HepG2 (cell line): ENCODE data around the gene CLIP2. TPM values are rescaled to one million over a fixed set of nuclear protein-coding genes. Genes with fewer than 3 reads are reported as not detected.

Source experiments
- ADNP ChIP-seq: sonication (generic); formaldehyde crosslinking; IDR thresholded peaks from 2 replicates; pipeline ENCODE4 v1.4.0; 2020; ENCODE audit warnings: missing genetic modification reagents
- DNMT1 ChIP-seq: sonication (generic); formaldehyde crosslinking; IDR thresholded peaks from 2 replicates; pipeline ENCODE4 v1.5.1; 2020; ENCODE audit warnings: mild to moderate bottlenecking, missing genetic modification reagents
- ETV5 ChIP-seq: IDR thresholded peaks from 2 replicates; pipeline ENCODE4 v1.6.1; 2018; ENCODE audit warnings: missing biosample characterization, missing genetic modification reagents, inconsistent platforms, borderline replicate concordance
- FOXA3 ChIP-seq: IDR thresholded peaks from 2 replicates; pipeline ENCODE4 v1.6.1; 2016; ENCODE audit warnings: missing genetic modification reagents, missing compliant biosample characterization
- GABPB1 ChIP-seq: IDR thresholded peaks from 2 replicates; pipeline ENCODE4 v1.6.1; 2016; ENCODE audit warnings: mild to moderate bottlenecking, missing genetic modification reagents, moderate library complexity, missing compliant biosample characterization
- HNRNPL ChIP-seq: fragments of 200-400 bp; formaldehyde crosslinking; IDR thresholded peaks from 2 replicates; pipeline ENCODE4 v1.6.1; 2017; ENCODE audit warnings: mild to moderate bottlenecking, low read depth, low read length
- MED1 ChIP-seq: sonication (generic); formaldehyde crosslinking; IDR thresholded peaks from 2 replicates; pipeline ENCODE4 v1.4.0; 2020; ENCODE audit warnings: missing genetic modification reagents
- MEIS2 ChIP-seq: sonication (generic); formaldehyde crosslinking; IDR thresholded peaks from 2 replicates; pipeline ENCODE4 v1.9.0; 2021; ENCODE audit warnings: mild to moderate bottlenecking, missing genetic modification reagents
- ZBTB38 ChIP-seq: sonication (generic); formaldehyde crosslinking; IDR thresholded peaks from 2 replicates; pipeline ENCODE4 v1.5.1; 2020; ENCODE audit warnings: mild to moderate bottlenecking, missing genetic modification reagents
- ZBTB7A ChIP-seq: sonication (generic); formaldehyde crosslinking; IDR thresholded peaks from 2 replicates; pipeline ENCODE4 v1.8.0; 2022; ENCODE audit warnings: mild to moderate bottlenecking, missing genetic modification reagents
- polyA plus RNA-seq, 8 experiments: library from polyadenylated mRNA; depleted of rRNA in 3 of 8; stranded (reverse) in 7 of 8; unstranded in 1 of 8; fragments of >200 nt; fragmentation: Illumina TruSeq in 4 of 8; extraction: Trizol in 4 of 8; gene quantifications; 2 replicates each; pipeline versions ENCODE4 v1.2.1 to v1.2.3, GENCODE V29; 2011 to 2016; ENCODE audit warnings: low read depth in 4 of 8, missing spikeins in 1 of 8, mixed read lengths in 1 of 8; ENCODE audit not compliant: insufficient read depth in 1 of 8
- total RNA-seq, 5 experiments: library from RNA; depleted of rRNA; stranded (reverse); fragments of >200 nt; fragmentation: Illumina TruSeq; extraction: Trizol; gene quantifications; 2 replicates each; pipeline ENCODE4 v1.2.3, GENCODE V29; 2016; ENCODE audit warnings: low read depth in 1 of 5
- TF ChIP-seq, protein P1 (sequence below): sonication (generic); formaldehyde crosslinking; IDR thresholded peaks from 2 replicates; pipeline ENCODE4 v1.5.1; 2020; ENCODE audit warnings: mild to moderate bottlenecking, moderate library complexity, missing genetic modification reagents
- TF ChIP-seq, protein P2 (sequence below): sonication (generic); formaldehyde crosslinking; IDR thresholded peaks from 2 replicates; pipeline ENCODE4 v1.4.0; 2020; ENCODE audit warnings: mild to moderate bottlenecking, missing genetic modification reagents
- TF ChIP-seq, protein P3 (sequence below): IDR thresholded peaks from 2 replicates; pipeline ENCODE4 v1.6.1; 2018; ENCODE audit warnings: missing genetic modification reagents, mild to moderate bottlenecking, missing compliant biosample characterization
- TF ChIP-seq, protein P4 (sequence below): sonication (generic); formaldehyde crosslinking; IDR thresholded peaks from 2 replicates; pipeline ENCODE4 v1.4.0; 2020; ENCODE audit warnings: mild to moderate bottlenecking, missing genetic modification reagents
- TF ChIP-seq, protein P5 (sequence below): sonication (generic); formaldehyde crosslinking; IDR thresholded peaks from 2 replicates; pipeline ENCODE4 v1.4.0; 2020; ENCODE audit warnings: missing genetic modification reagents

The CLIP2 gene
- total and polyA plus RNA-seq, 2 of the 13 experiments (the other 11 are each of a cell fraction or from before 2014, with no cell fraction given): 6.5 to 17.4 TPM

DNA sequence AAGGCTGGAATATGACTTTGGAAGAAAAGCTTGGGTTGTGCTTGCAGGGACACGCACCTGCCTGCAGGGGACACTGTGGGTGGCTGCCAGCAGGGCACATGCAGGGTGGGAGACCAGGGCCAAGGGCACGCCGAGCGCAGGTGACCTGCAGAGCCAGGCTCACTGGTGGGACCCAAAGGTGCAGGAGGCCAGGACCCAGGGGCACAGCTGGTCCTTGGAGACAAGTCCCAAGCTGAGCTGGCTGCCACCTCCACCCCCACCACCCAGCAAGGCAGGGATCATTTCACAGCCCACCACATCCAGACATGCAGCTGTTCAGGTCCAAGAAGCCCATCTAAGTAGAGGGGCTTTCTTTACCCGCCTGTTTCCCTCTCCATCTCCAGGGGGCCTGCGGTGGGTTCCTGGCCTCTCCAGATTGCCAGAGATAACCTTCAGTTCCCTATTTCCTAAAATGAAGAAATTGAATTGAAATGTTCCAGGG lies 13.8 kb upstream of the CLIP2 start (continued):
- TF ChIP-seq, protein P1, sequence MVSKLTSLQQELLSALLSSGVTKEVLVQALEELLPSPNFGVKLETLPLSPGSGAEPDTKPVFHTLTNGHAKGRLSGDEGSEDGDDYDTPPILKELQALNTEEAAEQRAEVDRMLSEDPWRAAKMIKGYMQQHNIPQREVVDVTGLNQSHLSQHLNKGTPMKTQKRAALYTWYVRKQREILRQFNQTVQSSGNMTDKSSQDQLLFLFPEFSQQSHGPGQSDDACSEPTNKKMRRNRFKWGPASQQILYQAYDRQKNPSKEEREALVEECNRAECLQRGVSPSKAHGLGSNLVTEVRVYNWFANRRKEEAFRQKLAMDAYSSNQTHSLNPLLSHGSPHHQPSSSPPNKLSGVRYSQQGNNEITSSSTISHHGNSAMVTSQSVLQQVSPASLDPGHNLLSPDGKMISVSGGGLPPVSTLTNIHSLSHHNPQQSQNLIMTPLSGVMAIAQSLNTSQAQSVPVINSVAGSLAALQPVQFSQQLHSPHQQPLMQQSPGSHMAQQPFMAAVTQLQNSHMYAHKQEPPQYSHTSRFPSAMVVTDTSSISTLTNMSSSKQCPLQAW (CRISPR knock-in tag): 0 out of 2 replicates have a peak, but pooled peaks have one; percentile 26
- TF ChIP-seq, protein P2, sequence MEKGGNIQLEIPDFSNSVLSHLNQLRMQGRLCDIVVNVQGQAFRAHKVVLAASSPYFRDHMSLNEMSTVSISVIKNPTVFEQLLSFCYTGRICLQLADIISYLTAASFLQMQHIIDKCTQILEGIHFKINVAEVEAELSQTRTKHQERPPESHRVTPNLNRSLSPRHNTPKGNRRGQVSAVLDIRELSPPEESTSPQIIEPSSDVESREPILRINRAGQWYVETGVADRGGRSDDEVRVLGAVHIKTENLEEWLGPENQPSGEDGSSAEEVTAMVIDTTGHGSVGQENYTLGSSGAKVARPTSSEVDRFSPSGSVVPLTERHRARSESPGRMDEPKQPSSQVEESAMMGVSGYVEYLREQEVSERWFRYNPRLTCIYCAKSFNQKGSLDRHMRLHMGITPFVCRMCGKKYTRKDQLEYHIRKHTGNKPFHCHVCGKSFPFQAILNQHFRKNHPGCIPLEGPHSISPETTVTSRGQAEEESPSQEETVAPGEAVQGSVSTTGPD (CRISPR knock-in tag): no peak
- 0 out of 2 replicates have a peak, but pooled peaks have one; percentile 11 for TF ChIP-seq ETV5 (CRISPR knock-in tag)
- TF ChIP-seq, protein P3, sequence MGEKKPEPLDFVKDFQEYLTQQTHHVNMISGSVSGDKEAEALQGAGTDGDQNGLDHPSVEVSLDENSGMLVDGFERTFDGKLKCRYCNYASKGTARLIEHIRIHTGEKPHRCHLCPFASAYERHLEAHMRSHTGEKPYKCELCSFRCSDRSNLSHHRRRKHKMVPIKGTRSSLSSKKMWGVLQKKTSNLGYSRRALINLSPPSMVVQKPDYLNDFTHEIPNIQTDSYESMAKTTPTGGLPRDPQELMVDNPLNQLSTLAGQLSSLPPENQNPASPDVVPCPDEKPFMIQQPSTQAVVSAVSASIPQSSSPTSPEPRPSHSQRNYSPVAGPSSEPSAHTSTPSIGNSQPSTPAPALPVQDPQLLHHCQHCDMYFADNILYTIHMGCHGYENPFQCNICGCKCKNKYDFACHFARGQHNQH (CRISPR knock-in tag): peak; percentile 51; the same call in 1 of the 2 replicates
- TF ChIP-seq ZBTB7A (CRISPR knock-in tag): 0 out of 2 replicates have a peak, but pooled peaks have one; percentile 70
- TF ChIP-seq, protein P4, sequence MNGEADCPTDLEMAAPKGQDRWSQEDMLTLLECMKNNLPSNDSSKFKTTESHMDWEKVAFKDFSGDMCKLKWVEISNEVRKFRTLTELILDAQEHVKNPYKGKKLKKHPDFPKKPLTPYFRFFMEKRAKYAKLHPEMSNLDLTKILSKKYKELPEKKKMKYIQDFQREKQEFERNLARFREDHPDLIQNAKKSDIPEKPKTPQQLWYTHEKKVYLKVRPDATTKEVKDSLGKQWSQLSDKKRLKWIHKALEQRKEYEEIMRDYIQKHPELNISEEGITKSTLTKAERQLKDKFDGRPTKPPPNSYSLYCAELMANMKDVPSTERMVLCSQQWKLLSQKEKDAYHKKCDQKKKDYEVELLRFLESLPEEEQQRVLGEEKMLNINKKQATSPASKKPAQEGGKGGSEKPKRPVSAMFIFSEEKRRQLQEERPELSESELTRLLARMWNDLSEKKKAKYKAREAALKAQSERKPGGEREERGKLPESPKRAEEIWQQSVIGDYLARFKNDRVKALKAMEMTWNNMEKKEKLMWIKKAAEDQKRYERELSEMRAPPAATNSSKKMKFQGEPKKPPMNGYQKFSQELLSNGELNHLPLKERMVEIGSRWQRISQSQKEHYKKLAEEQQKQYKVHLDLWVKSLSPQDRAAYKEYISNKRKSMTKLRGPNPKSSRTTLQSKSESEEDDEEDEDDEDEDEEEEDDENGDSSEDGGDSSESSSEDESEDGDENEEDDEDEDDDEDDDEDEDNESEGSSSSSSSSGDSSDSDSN (CRISPR knock-in tag): peak; percentile 43
- TF ChIP-seq HNRNPL: peak; percentile 92
- 0 out of 2 replicates have a peak, but pooled peaks have one; percentile 19 for TF ChIP-seq MEIS2
- peak; percentile 13; the same call in 1 of the 2 replicates for TF ChIP-seq ZBTB38 (CRISPR knock-in tag)
- TF ChIP-seq ADNP (CRISPR knock-in tag): 0 out of 2 replicates have a peak, but pooled peaks have one; percentile 47
- TF ChIP-seq DNMT1 (CRISPR knock-in tag): 0 out of 2 replicates have a peak, but pooled peaks have one; percentile 49
- TF ChIP-seq MED1: 0 out of 2 replicates have a peak, but pooled peaks have one; percentile 21
- peak; percentile 51; the same call in 1 of the 2 replicates for TF ChIP-seq GABPB1 (CRISPR knock-in tag)
- peak; percentile 44 for TF ChIP-seq FOXA3
- TF ChIP-seq, protein P5, sequence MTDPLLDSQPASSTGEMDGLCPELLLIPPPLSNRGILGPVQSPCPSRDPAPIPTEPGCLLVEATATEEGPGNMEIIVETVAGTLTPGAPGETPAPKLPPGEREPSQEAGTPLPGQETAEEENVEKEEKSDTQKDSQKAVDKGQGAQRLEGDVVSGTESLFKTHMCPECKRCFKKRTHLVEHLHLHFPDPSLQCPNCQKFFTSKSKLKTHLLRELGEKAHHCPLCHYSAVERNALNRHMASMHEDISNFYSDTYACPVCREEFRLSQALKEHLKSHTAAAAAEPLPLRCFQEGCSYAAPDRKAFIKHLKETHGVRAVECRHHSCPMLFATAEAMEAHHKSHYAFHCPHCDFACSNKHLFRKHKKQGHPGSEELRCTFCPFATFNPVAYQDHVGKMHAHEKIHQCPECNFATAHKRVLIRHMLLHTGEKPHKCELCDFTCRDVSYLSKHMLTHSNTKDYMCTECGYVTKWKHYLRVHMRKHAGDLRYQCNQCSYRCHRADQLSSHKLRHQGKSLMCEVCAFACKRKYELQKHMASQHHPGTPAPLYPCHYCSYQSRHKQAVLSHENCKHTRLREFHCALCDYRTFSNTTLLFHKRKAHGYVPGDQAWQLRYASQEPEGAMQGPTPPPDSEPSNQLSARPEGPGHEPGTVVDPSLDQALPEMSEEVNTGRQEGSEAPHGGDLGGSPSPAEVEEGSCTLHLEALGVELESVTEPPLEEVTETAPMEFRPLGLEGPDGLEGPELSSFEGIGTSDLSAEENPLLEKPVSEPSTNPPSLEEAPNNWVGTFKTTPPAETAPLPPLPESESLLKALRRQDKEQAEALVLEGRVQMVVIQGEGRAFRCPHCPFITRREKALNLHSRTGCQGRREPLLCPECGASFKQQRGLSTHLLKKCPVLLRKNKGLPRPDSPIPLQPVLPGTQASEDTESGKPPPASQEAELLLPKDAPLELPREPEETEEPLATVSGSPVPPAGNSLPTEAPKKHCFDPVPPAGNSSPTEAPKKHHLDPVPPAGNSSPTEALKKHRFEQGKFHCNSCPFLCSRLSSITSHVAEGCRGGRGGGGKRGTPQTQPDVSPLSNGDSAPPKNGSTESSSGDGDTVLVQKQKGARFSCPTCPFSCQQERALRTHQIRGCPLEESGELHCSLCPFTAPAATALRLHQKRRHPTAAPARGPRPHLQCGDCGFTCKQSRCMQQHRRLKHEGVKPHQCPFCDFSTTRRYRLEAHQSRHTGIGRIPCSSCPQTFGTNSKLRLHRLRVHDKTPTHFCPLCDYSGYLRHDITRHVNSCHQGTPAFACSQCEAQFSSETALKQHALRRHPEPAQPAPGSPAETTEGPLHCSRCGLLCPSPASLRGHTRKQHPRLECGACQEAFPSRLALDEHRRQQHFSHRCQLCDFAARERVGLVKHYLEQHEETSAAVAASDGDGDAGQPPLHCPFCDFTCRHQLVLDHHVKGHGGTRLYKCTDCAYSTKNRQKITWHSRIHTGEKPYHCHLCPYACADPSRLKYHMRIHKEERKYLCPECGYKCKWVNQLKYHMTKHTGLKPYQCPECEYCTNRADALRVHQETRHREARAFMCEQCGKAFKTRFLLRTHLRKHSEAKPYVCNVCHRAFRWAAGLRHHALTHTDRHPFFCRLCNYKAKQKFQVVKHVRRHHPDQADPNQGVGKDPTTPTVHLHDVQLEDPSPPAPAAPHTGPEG (CRISPR knock-in tag): peak; percentile 97
